HepG2 (cell line): ENCODE results near the gene FRK. TPM values are rescaled to one million over a fixed set of nuclear protein-coding genes. Genes with fewer than 3 reads are reported as not detected.
"Not testable (repeated sequence)": the region's sequence is repeated elsewhere in the genome, so short reads cannot be mapped to it uniquely, and the experiment has no call there.

ENCODE experiments used
- ATAC-seq: fragments of 200-7000 bp; cut with Tn5 transposase; 3 replicates; pipeline ENCODE4 v1.9.1; 2020; ENCODE audit warnings: mild to moderate bottlenecking, moderate library complexity
- BruUV-seq: library from RNA; stranded (reverse); fragments of 400-500 nt; replicated peaks from 2 replicates; lab custom pipeline; 2021; lab: Mats Ljungman, UMichigan
- CTCF ChIA-PET: fragments of 300-600 bp; formaldehyde crosslinking; extraction: SDS; loops from one replicate; lab custom pipeline; 2021; ENCODE audit warnings: low total read pairs, inconsistent platforms, low intra/inter-chr PET ratio; lab: Yijun Ruan, JAX
- POLR2A ChIA-PET: fragments of 350-600 bp; sonication (Branson Sonifier 250); formaldehyde crosslinking; loops from one replicate; lab custom pipeline; 2020; ENCODE audit warnings: antibody characterized with exemption, inconsistent platforms; lab: Yijun Ruan, JAX
- DNase-seq: peaks from one replicate; pipeline ENCODE4 v3.0.0-alpha.2; 2015; ENCODE audit warnings: low spot score
- FAIRE-seq: peaks from 3 replicates; lab custom pipeline; 2011; peaks lifted over from hg19 to GRCh38; lab: Jason Lieb, UNC
- H2AFZ ChIP-seq: one replicate; pipeline ENCODE4 v1.6.1; 2011; ENCODE audit warnings: low read length, inconsistent platforms
- H3K27ac ChIP-seq: fragments of 300-600 bp; 3 replicates; pipeline ENCODE4 v1.8.0; 2011; ENCODE audit warnings: mixed run types, mild to moderate bottlenecking, mixed read lengths, low read length, inconsistent platforms; ENCODE audit not compliant: insufficient read depth; ENCODE audit errors: extremely low read length
- H3K27me3 ChIP-seq, 2 experiments: fragments of 200-600 bp in 1 of 2; 2 replicates in 1 of 2; 3 replicates in 1 of 2; pipeline versions ENCODE4 v1.6.0 to v1.8.0; 2011; ENCODE audit warnings: low read length in 2 of 2, mild to moderate bottlenecking in 2 of 2, moderate library complexity in 2 of 2, inconsistent platforms in 1 of 2; ENCODE audit not compliant: insufficient read depth in 2 of 2, control insufficient read depth in 1 of 2
- H3K36me3 ChIP-seq, 2 experiments: fragments of 200-600 bp in 1 of 2; replicated peaks in 1 of 2; 2 replicates in 1 of 2; 3 replicates in 1 of 2; pipeline versions ENCODE4 v1.5.1 to v1.8.0; 2011; ENCODE audit warnings: low read length in 2 of 2, inconsistent platforms in 1 of 2; ENCODE audit not compliant: insufficient read depth in 2 of 2, control insufficient read depth in 1 of 2
- H3K4me1 ChIP-seq: 2 replicates; pipeline ENCODE4 v1.5.1; 2012; ENCODE audit warnings: low read length, inconsistent platforms; ENCODE audit not compliant: insufficient read depth
- H3K4me2 ChIP-seq: 2 replicates; pipeline ENCODE4 v1.6.0; 2011; ENCODE audit warnings: low read depth, low read length, inconsistent platforms
- H3K4me3 ChIP-seq, 3 experiments: fragments of 200-600 bp in 1 of 3; sonication (generic), shearing (Covaris generic) in 1 of 3; replicated peaks in 1 of 3; 2 replicates each; pipeline ENCODE4 v1.5.1; 2011 to 2016; ENCODE audit warnings: low read length in 3 of 3, inconsistent platforms in 2 of 3, low read depth in 2 of 3, mild to moderate bottlenecking in 2 of 3, control low read depth in 1 of 3, mixed read lengths in 1 of 3; ENCODE audit not compliant: insufficient read depth in 1 of 3
- H3K79me2 ChIP-seq: one replicate; pipeline ENCODE4 v1.6.1; 2011; ENCODE audit warnings: low read length, inconsistent platforms; ENCODE audit not compliant: insufficient read depth
- H3K9ac ChIP-seq: 2 replicates; pipeline ENCODE4 v1.6.0; 2011; ENCODE audit warnings: mild to moderate bottlenecking, low read depth, low read length, inconsistent platforms; ENCODE audit not compliant: insufficient read depth
- H3K9me3 ChIP-seq: 2 replicates; pipeline ENCODE4 v1.5.1; 2012; ENCODE audit warnings: mild to moderate bottlenecking, low read length
- H4K20me1 ChIP-seq: 2 replicates; pipeline ENCODE4 v1.6.0; 2011; ENCODE audit warnings: inconsistent platforms, mild to moderate bottlenecking, low read length, moderate library complexity; ENCODE audit not compliant: insufficient read depth
- ATF7 ChIP-seq, 2 experiments: fragments of 450-650 bp in 1 of 2; sonication (generic) in 1 of 2; formaldehyde crosslinking in 1 of 2; IDR thresholded peaks; 2 replicates each; pipeline versions ENCODE4 v1.4.0 to v1.6.1; 2016 to 2020; ENCODE audit warnings: antibody characterized with exemption in 1 of 2, mild to moderate bottlenecking in 1 of 2, missing genetic modification reagents in 1 of 2
- ZNF652 ChIP-seq: IDR thresholded peaks from 2 replicates; pipeline ENCODE4 v1.6.1; 2016; ENCODE audit warnings: low read depth, borderline replicate concordance
- ZNF781 ChIP-seq: sonication (generic); formaldehyde crosslinking; IDR thresholded peaks from 2 replicates; pipeline ENCODE4 v1.5.1; 2020; ENCODE audit warnings: borderline replicate concordance, mild to moderate bottlenecking, missing genetic modification reagents; ENCODE audit errors: not compliant biosample characterization
- WGBS: methylation state at CpG from one replicate; pipeline ENCODE4 v1.1.6; 2017; ENCODE audit warnings: low lambda C conversion rate; 5-methylcytosine and 5-hydroxymethylcytosine counted together
- in situ Hi-C: cut with HindIII; loops from 2 replicates; pipeline ENCODE4 v1.10.0; 2017; ENCODE audit warnings: low pct_unique_long_range_greater_than_20kb; ENCODE audit not compliant: extremely low pct_ligation_motif_present
- intact Hi-C: fragments of 100-400 bp; cut with micrococcal nuclease; formaldehyde crosslinking; loops from one replicate; pipeline ENCODE4 v1.10.0; 2022; ENCODE audit not compliant: unreplicated experiment
- polyA plus RNA-seq, 8 experiments: library from polyadenylated mRNA; depleted of rRNA in 3 of 8; stranded (reverse) in 7 of 8; unstranded in 1 of 8; fragments of >200 nt; fragmentation: Illumina TruSeq in 4 of 8; extraction: Trizol in 4 of 8; gene quantifications; 2 replicates each; pipeline versions ENCODE4 v1.2.1 to v1.2.3, GENCODE V29; 2011 to 2016; ENCODE audit warnings: low read depth in 4 of 8, missing spikeins in 1 of 8, mixed read lengths in 1 of 8; ENCODE audit not compliant: insufficient read depth in 1 of 8
- total RNA-seq, 5 experiments: library from RNA; depleted of rRNA; stranded (reverse); fragments of >200 nt; fragmentation: Illumina TruSeq; extraction: Trizol; gene quantifications; 2 replicates each; pipeline ENCODE4 v1.2.3, GENCODE V29; 2016; ENCODE audit warnings: low read depth in 1 of 5

FRK gene
- total and polyA plus RNA-seq, 2 of the 13 experiments (the other 11 are each of a cell fraction or from before 2014, with no cell fraction given): 1.3 to 2.9 TPM

GRCh38 chr6:115934145-115934544, 126.5 kb downstream of the FRK start:
- in situ Hi-C loops (no loop called here), intact Hi-C loops (no loop called here)
- no peak for ATAC-seq
- no peaks in the 10 kb centered on the region for H3K79me2 ChIP-seq
- no peaks in the 10 kb centered on the region; a peak in 1 of 5 replicates for H3K27me3 ChIP-seq
- H2AFZ ChIP-seq: no peak overlapping the region
- CTCF ChIA-PET: no interaction called here
- DNase-seq: no peak
- no peak overlapping the region for H3K9ac ChIP-seq
- no peak overlapping the region for H3K4me3 ChIP-seq
- H3K27ac ChIP-seq: no peak overlapping the region
- BruUV-seq: no TSS peak
- H3K9me3 ChIP-seq: no peaks in the 10 kb centered on the region
- 93% methylated on average over 3 of the region's 3 CpGs for WGBS
- POLR2A ChIA-PET: no interaction called here
- H3K36me3 ChIP-seq: no peaks in the 10 kb centered on the region
- no peak for FAIRE-seq
- no peak overlapping the region for H3K4me2 ChIP-seq
- no peak for TF ChIP-seq ZNF781 (CRISPR knock-in tag)
- H3K4me1 ChIP-seq: peaks cover 8% of the 10 kb centered on the region; the same call in 1 of the 2 replicates
- H4K20me1 ChIP-seq: no peaks in the 10 kb centered on the region

DNA sequence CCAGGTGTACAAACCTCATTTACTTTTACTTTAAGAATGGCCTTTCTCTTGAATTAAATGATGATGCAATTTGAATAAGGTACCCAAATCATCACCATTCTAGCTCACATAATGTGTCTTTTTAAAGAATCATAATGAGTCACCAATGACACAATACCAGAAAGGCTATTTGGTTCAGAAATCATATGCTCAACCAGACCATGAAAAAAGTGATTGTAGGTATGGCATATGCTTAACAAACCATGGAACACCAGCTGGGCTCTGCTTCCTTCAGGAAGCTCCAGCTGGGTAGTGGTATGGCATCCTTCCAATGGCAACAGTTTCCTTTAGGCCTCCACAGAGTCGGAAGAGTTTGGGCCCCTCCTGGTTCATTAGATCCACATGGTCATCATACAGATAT, 128.2 kb downstream of the FRK start:
- Histone ChIP-seq H4K20me1 (no peaks in the 10 kb centered on the region), H3K36me3 (no peaks in the 10 kb centered on the region), H3K9ac (no peak overlapping the region), H3K79me2 (no peaks in the 10 kb centered on the region), H3K4me2 (no peak overlapping the region), H3K27ac (no peak overlapping the region), H3K4me1 (peaks cover 5% of the 10 kb centered on the region; the same call in 1 of the 2 replicates), H3K4me3 (no peak overlapping the region), H2AFZ (no peak overlapping the region), H3K9me3 (no peaks in the 10 kb centered on the region), H3K27me3 (no peaks in the 10 kb centered on the region; a peak in 1 of 5 replicates)
- BruUV-seq: no TSS peak
- 100% methylated on average over 1 of the region's 1 CpG for WGBS
- intact Hi-C loops: no loop called here
- TF ChIP-seq ATF7 (IDR thresholded peaks at IDR 0.05) (peak; percentile 45; the same call in 1 of the 2 replicates), ATF7 (CRISPR knock-in tag; IDR thresholded peaks at IDR 0.05) (no peak), ZNF652 (CRISPR knock-in tag) (no peak)
- POLR2A ChIA-PET: no interaction called here
- in situ Hi-C loops: no loop called here
- no peak for ATAC-seq
- DNase-seq: no peak
- CTCF ChIA-PET: no interaction called here
- no peak for FAIRE-seq

- H3K9ac ChIP-seq, intact Hi-C loops, in situ Hi-C loops, H3K4me2 ChIP-seq, POLR2A ChIA-PET, CTCF ChIA-PET, H3K36me3 ChIP-seq, DNase-seq, H3K4me1 ChIP-seq, FAIRE-seq, H3K27me3 ChIP-seq, H3K79me2 ChIP-seq, H3K4me3 ChIP-seq, BruUV-seq, H3K9me3 ChIP-seq, H4K20me1 ChIP-seq, ATAC-seq, H3K27ac ChIP-seq, H2AFZ ChIP-seq: not testable (repeated sequence)
- WGBS: no CpG with 5 or more reads among the region's 24 CpGs
Measured at GRCh38 chr6:115928000-115928399, 132.7 kb downstream of the FRK start.
